GM21825 (cell line): ENCODE results near the gene LTBR.

Experiments
- ATAC-seq: cut with Tn5 transposase; IDR thresholded peaks from one replicate; pipeline ENCODE4 v1.9.1; 2021; ENCODE audit warnings: mild to moderate bottlenecking, moderate library complexity; ENCODE audit not compliant: unreplicated experiment

LTBR gene

DNA sequence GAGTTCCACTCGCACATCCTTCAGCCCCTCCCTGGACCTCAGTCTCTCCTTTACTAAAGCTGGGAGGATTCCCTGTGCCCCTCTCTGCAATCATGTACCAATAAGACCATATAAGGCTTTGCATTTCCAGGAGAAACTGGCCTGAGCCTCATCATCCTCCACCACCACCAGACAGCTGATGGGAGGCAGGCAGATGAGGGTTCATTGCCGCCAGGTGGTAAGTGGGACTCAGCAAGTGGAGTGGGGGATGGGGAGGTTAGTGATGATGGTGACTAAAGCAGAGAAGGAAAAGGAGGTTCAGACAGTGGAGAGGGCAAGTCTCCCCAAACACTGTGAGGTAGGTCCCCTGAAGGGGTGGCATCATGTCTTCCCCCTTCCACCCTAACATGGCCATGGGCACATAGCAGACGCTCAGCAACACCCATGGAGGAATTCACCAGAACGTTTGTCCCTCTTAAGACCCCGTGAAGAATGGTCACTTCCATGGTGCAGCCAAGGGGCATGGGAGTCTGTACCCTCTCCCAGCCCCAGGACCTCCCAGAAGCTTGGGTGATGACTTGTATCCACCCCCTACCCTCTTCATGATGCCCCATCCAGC is 37.6 kb upstream of the LTBR start:
- ATAC-seq: no peak

GRCh38 chr12:6346942-6347341 is 37.0 kb upstream of the LTBR start:
- ATAC-seq: no peak

DNA sequence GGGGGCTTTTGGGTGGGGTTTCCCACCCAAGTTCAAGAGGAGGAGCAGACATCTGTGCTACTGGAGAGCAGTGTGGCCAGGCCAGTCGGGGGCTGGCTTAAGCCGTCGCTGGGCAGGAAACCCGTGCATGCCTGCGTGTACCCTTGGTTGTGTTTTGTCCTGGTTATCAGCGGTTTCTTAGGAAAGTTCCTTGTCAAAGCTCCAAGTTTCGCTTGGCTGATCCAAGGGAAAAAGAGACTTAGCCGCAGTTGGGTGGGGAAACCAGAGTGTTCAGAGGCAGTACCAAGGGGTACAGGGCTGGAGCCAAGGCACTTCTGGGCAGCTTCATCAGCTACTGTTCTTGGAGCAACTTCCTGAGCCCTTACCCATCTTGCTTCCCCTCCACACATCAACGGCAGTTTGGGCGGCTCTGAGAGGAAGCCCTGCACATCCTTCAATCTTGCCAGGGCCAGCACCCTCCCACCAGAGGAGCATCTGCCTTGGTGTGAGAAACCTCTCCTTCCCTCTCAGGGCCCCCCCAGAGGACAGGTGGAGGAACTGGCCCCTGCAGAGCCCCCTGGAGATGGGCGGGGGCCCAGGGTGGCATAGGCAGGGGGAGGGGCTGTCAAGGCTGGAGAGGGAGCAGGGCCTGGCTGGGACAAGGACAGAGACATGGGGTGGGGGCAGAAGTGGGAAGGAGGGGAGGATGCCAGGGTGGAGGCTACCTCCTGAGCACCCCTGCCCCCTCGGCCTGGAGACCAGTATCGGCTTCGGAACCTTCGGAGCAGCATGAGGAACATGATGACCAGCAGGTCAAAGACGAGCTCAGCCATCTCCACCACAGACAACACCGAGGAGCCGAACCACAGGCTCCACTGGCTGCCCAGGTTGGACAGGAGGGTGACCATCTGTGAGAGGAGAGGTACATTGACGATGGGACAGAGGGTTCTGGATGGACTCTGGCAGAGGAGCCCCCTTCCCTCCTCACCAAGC is 36.3 kb upstream of the LTBR start:
- ATAC-seq: no peak

DNA sequence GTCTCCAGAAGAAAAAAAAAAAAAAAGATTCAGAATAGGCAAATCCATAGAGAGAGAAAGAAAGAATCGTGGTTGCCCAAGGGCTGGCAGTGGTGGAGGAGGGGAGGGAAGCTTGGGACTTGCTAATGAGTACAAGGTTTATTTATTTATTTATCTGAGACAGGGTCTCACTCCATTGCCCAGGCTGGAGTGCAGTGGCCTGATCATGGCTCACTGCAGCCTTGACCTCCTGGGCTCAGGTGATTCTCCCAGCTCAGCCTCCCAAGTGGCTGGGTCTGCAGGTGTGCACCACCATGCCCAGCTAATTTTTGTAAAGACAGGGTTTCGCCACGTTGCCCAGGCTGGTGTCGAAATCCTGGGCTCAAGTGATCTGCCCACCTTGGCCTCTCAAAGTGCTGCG is 32.3 kb upstream of the LTBR start:
- no peak for ATAC-seq

GRCh38 chr12:6352193-6353173 is 31.5 kb upstream of the LTBR start:
- no peak for ATAC-seq

GRCh38 chr12:6354495-6355393 is 29.2 kb upstream of the LTBR start:
- ATAC-seq: no peak

- no peak for ATAC-seq
Observed at GRCh38 chr12:6355491-6356373, 28.2 kb upstream of the LTBR start.

GRCh38 chr12:6356374-6356820 is 27.6 kb upstream of the LTBR start:
- ATAC-seq: no peak

DNA sequence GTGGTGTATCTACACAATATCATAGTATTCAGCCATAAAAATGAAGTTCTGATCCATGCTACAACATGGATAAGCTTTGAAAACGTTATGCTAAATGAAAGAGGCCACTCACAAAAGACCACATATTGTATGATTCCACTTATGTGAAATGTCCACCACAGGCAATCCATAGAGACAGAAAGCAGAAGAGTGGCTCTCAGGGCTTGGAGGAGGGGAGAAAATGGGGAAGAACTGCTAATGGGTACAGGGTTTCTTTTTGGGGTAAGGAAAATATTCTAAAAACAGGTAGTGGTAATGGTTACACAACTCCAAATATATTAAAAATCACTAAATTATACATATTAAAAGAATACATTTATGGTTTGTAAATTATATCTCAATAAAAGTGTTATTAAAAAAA is 25.1 kb upstream of the LTBR start:
- ATAC-seq: no peak

- no peak for ATAC-seq
Observed at GRCh38 chr12:6360080-6360571, 23.8 kb upstream of the LTBR start.

GRCh38 chr12:6360578-6361490 is 23.1 kb upstream of the LTBR start:
- ATAC-seq: no peak

GRCh38 chr12:6361834-6362233 is 22.1 kb upstream of the LTBR start:
- no peak for ATAC-seq

DNA sequence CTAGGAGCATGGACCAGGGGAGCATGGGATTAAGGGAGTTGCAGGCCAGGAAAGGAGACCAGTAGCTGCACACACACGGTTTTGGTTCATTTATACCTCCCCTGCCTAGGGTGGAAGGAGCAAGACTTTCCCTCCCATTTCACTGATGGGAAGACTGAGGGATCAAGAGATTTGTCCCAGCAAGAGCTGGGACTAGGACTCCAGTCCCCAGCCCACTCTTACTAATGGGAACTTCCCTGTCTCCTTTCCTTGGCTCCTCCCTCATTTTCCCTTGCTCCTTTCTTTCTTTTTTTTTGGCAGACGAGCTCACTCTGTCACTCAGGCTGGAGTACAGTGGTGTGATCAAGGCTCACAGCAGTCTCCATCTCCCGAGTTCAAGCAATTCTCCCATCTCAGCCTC is 21.6 kb upstream of the LTBR start:
- ATAC-seq: no peak

DNA sequence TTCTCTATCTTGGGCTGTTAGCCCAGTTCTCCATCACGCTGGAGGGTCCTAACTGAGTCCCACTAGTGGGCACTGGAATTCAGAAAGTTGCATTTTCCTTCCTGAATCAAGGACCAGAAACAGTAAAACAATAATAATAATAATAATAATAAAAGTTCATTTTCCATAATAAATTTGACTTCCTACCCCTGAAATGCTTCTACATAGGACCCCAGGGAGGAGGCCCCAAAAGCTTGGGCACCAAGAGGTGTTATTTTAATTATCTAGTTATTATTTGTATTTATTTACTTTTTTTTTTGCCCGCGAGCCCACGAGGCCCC is 21.0 kb upstream of the LTBR start:
- no peak for ATAC-seq

- no peak for ATAC-seq
Observed at GRCh38 chr12:6363330-6364043, 20.5 kb upstream of the LTBR start.

- ATAC-seq: no peak
Observed at GRCh38 chr12:6364044-6364374, 20.0 kb upstream of the LTBR start.
